ENCODE results near the gene ANKHD1. TPM values are rescaled to one million over a fixed set of nuclear protein-coding genes. Genes with fewer than 3 reads are reported as not detected.

ANKHD1 gene
- total and polyA plus RNA-seq, 9 of the 15 experiments (the other 6 are each of a cell fraction or from before 2014, with no cell fraction given), result 38.9 to 138 (median 78.7) TPM

DNA sequence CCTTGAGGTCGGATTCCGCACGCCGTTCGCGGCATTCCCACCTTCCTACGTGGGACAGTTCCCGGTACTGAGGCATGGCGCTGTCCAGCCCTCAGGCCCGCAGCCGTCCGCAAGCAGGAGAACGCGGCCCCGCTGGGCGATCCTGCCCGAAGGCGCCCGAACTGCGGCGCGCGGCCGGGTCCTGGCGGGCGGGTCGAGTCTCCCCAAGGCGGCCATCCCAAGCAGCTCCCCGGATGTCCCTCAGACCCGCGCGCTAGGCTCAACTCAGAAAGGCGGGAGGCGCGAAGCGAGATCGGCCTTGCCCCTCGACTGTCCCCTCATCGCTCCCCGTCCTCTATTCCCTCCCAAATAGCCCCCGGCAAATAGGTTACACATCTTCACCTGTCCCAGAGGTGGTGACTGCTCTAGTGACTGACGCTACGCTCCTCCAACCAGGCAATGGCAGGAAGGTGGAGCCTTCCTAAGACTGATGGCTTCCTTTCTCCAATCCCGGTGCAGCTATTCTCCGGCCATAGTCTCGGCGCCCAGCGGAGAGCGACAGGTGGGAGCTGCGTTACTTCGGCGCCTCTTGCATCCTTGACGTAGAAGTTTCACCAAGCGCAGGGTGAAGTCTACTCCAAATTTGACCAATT is 787 bp upstream of the ANKHD1 start (continued):
- TF ChIP-seq ZNF197 (CRISPR knock-in tag; IDR thresholded peaks at IDR 0.05; ENCODE audit: low read depth) (peak; percentile 82), FOXJ2 (tag; IDR thresholded peaks at IDR 0.05) (no peak), MAZ (CRISPR knock-in tag; conservative IDR thresholded peaks at IDR 0.05 in 1 of 2, IDR thresholded peaks at IDR 0.05 in 1 of 2) (peak; percentile 56 to 76), SPI1 (IDR thresholded peaks at IDR 0.05; ENCODE audit: borderline replicate concordance, low read depth, low read length) (no peak), ZMIZ1 (IDR thresholded peaks at IDR 0.05; ENCODE audit: low read depth in 2 of 2, low read length in 2 of 2) (no peak), SNIP1 (IDR thresholded peaks at IDR 0.05; ENCODE audit: low read depth) (no peak), CHCHD3 (CRISPR knock-in tag; IDR thresholded peaks at IDR 0.05) (no peak), KLF1 (tag; IDR thresholded peaks at IDR 0.05) (no peak), ZNF707 (CRISPR knock-in tag; conservative IDR thresholded peaks at IDR 0.05) (no peak), FOXP1 (CRISPR knock-in tag; IDR thresholded peaks at IDR 0.05) (peak; percentile 92; the same call in 1 of the 2 replicates), ZNF764 (CRISPR knock-in tag; IDR thresholded peaks at IDR 0.05; ENCODE audit: low read depth) (no peak), PHF20 (IDR thresholded peaks at IDR 0.05; ENCODE audit: partially characterized antibody) (peak; percentile 53), TAL1 (IDR thresholded peaks at IDR 0.05) (no peak), NFIX (CRISPR knock-in tag; IDR thresholded peaks at IDR 0.05; ENCODE audit: low read depth) (no peak), TARDBP (IDR thresholded peaks at IDR 0.05) (peak; percentile 85; the same call in 1 of the 2 replicates), POLR2A (conservative IDR thresholded peaks at IDR 0.05) (peak; percentile 83), CXXC5 (CRISPR knock-in tag; IDR thresholded peaks at IDR 0.05) (peak; percentile 75), ZBTB43 (CRISPR knock-in tag; IDR thresholded peaks at IDR 0.05) (peak; percentile 59; the same call in 1 of the 2 replicates), GATA2 (CRISPR knock-in tag; IDR thresholded peaks at IDR 0.05) (no peak; the same call in 1 of the 2 replicates), FIP1L1 (IDR thresholded peaks at IDR 0.05; ENCODE audit: low read depth, low read length, poor library complexity, severe bottlenecking) (no peak), DDX20 (tag; IDR thresholded peaks at IDR 0.05; ENCODE audit: low read depth) (no peak)
- TF ChIP-seq, protein P1, sequence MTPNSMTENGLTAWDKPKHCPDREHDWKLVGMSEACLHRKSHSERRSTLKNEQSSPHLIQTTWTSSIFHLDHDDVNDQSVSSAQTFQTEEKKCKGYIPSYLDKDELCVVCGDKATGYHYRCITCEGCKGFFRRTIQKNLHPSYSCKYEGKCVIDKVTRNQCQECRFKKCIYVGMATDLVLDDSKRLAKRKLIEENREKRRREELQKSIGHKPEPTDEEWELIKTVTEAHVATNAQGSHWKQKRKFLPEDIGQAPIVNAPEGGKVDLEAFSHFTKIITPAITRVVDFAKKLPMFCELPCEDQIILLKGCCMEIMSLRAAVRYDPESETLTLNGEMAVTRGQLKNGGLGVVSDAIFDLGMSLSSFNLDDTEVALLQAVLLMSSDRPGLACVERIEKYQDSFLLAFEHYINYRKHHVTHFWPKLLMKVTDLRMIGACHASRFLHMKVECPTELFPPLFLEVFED (CRISPR knock-in tag; conservative IDR thresholded peaks at IDR 0.05), result no peak
